NCI-H226 (cell line): ENCODE data around the gene CHD6.
A peak's percentile ranks its signal among the peaks of the same experiment; 100 is the strongest.

Source experiments
- DNase-seq: peaks from one replicate; pipeline ENCODE4 v3.0.0-alpha.2; 2015

The CHD6 gene

DNA sequence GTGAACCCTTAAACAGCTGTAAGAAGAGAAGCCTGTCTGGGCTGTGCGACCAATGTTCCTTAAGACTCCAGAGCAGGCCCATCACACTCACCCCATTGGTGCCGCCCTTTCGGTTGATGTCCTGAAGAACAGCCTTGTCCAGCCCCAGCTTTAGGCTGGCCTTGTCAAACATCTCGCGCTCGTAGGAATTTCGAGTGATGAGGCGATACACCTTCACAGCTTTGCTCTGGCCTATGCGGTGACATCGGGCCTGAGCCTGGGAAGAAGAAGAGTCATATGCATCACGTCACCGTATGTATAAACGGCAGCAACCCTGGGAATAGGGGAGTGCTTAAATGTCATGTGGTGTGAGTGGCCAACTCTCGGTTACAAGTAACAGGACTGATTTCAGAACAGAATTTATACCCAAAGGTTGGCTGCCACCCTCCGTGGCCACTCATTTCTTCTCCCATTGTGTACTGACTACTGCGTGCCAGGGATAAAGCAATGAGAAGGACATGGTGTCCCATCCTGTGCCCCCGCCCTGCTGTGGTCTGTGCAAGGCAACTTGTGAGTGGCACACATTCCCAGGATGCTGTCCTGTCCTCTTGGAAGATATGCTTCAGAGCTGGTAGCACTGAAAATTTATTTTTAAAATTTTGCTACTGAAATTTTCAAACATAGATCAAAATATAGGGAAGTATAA lies 160.9 kb downstream of the CHD6 start:
- no peak for DNase-seq

DNA sequence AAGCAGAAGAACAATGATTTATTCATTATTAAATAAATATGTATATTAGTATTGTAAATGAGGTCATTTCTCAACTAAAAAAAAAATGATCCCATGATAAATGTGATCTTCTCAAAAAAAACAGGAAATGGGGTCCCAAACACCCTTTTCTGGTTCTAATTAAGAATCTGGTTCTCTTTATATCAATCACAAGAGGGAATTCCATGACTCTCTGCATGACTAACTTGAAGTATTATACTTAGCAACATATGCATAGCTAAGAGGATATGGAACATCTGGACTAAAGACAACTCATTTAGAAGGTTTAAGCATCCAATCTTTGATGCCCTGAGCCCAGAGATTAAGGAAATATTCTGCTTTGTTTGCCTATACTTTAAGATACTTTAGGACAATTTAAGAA lies 161.8 kb downstream of the CHD6 start:
- DNase-seq: no peak

DNA sequence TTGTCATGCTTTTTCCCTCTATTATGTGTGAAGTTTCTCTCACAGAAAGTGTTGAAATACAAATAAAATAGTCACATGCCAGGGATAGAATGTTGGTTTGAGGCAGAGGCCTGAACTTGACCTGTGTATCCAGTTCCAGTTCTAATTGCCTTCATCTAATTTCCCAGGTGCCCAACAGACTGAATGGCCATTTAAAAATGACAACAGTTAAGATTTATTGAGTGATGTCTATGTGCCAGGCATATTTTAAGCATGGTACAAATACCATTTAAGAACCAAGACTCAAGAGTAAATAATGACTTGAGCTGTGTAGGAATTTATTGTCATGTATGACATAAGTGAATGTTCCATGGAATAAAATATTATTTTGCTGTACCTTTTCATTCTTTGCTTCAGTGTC lies 163.9 kb downstream of the CHD6 start:
- no peak for DNase-seq

DNA sequence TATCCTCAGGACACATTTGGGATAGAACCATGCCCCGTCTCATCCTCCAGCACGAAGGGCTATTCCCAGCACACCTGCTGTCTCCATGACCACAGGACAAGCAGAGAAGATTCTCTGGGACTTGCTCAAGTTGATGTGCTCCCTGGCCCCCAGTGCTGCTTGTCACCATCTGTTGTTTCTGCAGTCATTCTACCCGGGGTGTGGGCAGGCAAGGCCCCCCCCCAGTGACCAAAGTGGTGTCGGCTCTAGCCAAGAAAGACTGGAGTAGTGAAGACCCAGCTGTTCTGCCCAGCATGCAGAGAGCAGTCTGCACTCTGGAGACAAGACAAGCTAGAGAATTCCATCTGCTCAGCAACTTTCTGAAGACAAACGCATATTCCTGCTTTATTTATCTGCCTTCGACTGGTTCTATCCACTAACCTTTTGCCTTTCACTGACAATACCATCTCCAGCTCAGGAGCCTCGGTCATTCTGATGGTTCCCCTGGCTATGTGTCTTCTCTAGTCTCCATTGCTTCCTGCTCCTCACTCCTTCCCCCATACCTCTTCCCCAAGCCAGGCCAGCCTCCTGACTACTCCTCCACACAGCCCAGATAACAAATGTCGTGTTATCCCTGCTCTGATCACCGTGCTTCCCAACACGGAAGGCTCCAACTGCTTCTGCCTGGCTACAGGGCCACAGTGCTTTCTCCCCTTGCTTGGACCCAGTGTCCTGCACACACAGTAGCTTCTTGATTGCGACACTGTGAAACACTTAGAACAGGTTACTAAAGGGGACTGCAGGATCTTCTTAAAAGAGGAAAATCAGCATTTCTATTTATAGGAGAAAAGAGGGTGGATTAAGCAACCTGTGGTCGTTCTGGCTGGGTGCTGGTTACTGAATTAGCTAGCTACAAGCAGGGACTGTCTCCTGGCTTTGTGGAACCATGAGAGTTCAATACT lies 164.9 kb downstream of the CHD6 start:
- no peak for DNase-seq

DNA sequence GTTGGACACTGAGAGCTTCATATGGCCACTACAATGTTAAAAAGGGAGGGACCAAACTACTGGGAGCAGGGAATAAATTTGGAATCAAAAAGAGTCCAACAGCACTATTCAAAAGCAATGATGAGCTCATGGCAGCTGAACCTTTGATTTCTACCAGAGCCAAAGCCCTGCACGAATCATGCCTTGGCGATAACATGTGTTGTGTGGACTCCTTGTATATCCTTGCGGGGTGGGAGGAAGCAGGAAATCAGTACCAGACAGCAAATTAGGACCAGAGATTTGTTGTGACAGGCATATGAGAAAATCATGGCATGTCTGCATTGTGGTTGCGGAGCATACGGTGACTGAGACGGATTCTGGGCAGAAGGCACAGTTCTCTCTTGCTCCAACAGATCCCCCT lies 166.0 kb downstream of the CHD6 start:
- DNase-seq: no peak

DNA sequence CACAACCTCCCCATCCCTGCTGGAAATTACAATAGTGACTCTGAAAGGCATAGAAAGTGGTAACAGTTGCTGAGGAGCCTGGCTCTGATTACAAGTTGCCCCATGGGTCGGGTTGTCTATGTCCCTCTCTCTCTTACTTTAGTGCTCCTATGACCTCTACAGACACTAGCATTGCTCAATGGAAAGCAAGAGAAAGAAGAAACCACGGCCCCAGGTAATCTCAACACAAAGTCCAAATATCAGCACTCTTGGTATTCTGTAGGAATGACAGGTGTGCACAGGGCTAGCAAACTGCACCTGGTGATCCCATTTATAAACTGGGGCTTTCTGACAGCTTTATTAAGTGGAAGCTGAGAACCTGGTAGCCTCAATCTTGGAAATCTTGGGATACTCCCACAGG lies 171.2 kb downstream of the CHD6 start:
- DNase-seq: no peak

DNA sequence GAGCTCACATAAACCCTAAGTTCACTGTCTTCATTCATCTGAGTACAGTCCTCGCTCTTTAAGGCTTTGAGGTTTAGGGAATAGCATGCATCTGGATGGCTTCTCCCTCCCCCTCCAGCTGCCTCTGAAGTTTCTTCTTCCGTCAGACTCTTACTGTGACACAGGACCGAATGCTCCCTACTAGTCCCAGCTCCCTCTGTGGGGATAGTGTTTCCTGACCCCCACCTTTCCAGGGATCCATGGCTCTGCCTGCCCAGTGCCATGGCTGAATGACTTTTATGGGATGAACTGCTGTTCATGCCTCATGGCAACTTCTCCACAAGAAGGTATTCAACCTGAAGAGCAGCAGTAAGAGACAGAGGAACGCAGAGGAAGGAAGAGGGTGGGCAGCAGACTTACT lies 171.7 kb downstream of the CHD6 start:
- DNase-seq: no peak

DNA sequence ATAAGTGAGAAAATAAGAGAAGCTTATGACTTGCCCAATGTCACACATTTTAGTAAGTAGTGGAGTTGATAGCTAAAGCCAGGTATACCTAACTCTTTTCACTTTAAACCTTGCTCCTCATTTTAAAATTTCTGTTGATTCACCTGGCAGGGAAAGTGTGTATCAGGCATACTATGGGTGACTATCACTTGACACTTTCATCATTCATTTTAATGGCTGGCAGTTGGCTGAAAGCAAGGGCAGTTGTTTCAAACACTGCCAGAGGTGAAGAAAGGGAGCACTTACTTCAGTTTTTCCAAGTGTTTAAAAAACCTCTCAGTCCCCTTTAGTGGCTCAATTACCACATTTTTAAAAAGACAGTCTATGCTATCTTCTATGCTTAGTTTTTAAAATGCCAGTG lies 173.4 kb downstream of the CHD6 start:
- no peak for DNase-seq

DNA sequence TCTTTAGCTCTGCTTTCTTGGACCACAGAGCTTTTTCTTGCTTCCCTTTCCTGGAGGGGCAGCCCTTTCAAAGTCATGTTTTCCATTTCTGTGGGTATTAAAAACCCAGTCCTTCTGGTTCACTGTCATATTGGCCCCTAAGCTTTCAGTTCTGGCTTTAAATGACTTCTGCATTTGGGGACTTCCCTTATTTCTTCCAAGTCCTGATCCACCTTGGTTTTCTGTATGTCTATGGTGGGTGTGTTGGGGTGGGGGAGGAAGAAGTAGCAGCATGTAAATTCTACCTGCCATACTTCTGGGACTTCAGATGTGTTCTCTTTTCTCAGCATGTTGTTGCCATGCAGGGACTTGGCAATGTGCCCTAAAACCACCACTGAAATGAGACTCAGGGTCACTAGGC lies 174.5 kb downstream of the CHD6 start:
- no peak for DNase-seq

DNA sequence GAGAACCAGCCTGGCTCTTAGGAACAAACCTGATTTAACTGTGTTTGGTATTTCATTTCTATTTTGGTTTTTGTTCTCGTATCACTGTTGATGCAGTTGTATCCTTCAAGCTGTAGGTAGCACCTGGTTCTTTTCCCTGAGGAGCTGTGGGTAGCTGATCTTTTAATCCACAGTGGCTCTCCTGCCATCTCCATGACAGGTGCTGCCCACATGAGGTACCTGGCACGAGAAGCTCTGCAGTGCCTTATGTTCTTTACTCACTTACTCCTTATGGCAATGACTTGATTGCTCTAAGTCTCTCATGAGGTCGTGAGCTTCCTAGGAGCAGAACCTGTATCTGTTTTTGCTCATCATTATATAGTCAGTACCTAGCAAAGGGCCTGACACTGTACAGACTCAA lies 177.3 kb downstream of the CHD6 start:
- DNase-seq: no peak

DNA sequence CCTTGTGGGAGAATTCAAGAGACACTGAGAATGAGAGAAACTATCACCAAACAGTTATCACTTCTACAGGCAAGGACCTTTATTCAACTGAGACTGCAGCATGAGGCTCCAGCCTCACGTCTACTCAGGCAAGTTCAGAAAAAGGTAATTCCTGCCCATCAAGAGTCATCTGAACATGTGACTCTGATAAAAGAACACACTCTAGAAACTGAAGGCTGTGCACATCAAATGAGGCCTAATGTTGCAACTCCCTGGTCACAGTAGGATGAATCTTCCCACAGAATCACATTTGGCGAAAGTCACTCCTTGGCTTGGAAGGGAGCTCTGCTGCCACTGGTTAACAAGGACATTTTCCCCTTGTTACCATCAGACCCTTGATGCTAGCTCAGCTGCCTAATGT lies 180.3 kb downstream of the CHD6 start:
- no peak for DNase-seq

DNA sequence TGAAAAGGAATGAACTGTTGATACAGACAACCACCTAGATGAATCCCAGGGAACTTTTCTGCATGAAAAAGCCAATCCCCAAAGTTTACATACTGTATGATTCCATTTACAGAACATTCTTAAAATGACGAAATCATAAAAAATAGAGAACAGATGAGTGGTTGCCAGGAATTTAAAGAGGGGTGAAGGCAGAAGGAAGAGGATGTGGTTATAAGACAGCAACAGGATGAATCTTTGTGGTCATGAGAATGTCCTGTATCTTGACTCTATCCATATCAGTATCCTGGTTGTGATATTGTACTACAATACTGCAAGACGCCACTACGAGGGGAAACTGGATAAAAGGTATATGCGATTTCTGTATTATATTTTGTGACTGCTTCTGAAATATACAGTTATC lies 181.5 kb downstream of the CHD6 start:
- peak; percentile 61 for DNase-seq

DNA sequence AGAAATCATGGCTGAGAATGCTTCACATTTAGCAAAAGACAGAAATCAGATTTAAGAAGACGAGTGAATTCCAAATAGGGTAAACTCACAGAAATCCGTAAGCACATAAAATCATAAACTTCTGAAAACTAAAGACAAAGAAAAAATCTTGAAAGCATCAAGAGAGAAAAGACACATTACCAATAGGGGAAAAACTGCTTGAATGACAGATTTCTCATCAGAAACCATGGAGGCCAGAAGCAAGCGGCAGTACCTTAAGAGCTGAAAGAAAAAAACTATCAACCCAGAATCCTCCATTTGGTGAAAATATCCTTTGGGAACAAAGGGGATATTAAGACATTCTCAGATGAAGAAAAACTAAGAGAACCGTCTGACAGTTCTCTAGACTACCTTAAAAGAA lies 185.0 kb downstream of the CHD6 start:
- no peak for DNase-seq

DNA sequence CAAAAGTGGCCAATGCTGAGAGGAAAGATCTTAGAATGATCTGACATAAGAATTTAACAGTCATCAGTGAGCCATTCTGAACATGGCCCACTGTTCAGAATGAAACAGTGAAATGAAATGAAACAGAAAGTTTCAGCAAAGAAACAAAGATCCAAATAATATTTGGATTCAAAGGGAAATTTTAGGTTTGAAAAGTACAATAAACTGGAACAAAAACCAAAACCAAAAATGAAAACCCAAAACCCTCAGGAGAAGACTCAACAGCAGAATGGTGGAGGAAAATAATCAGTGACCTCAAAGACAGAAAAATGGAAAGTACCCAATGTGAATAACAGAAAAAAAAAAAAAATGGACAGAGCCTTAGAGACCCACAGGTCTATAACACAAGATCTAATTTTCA lies 185.4 kb downstream of the CHD6 start:
- no peak for DNase-seq

DNA sequence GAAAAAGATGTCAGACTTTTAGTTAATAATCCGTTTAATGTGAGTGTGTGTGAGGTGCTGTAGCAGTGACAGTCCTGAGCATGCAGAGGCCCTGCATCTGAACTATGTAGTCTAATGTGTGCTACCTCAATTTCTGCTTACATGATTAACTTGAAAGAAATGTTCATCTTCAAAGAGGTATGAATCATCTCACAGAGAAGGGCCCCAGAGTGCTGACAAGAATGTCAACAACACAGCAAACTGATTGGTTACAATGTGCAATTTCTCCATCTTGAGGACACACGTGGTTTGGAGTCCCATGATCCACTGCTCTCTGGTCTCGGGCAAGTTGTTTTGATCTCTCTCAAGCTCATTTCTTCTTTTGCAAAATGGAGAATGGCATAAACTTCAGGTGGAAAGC lies 189.9 kb downstream of the CHD6 start:
- DNase-seq: peak; percentile 48

DNA sequence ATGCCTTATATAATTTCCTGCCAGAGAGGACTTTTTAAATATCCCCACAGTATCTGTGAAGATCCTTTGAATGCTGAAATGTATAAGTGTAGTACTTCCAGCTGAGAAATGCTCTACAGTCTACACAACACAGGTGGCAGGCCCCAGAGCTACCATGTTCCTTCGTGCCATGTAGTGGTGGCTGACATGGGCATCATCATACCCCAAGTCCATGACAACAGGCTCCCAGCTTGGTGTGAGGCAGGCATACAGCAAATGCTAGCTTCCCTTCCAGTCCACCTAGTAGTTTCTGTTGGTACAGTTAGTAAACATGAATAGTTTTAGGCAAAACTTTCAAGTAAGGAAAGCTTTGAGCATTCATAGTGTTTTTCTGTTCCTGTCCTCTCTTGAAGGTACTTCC lies 190.3 kb downstream of the CHD6 start:
- no peak for DNase-seq

DNA sequence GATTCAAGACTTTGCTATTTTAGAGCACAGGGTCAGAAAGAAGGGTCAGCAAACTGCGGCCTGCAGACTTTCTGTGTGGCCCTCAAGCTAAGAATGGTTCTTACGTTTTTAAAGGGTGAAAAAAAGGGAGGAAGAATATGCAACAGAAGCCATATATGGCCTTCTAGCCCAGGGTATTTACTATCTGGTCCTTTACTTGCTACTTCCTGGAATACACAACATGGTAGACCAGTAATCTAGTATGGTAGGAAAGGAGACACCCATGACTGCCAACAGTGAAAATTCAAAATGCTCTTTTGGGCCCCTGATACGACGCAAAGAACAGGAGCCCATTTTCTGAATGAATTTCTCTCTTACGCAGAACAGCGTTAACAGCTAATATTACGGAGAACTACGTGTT lies 191.2 kb downstream of the CHD6 start:
- no peak for DNase-seq

DNA sequence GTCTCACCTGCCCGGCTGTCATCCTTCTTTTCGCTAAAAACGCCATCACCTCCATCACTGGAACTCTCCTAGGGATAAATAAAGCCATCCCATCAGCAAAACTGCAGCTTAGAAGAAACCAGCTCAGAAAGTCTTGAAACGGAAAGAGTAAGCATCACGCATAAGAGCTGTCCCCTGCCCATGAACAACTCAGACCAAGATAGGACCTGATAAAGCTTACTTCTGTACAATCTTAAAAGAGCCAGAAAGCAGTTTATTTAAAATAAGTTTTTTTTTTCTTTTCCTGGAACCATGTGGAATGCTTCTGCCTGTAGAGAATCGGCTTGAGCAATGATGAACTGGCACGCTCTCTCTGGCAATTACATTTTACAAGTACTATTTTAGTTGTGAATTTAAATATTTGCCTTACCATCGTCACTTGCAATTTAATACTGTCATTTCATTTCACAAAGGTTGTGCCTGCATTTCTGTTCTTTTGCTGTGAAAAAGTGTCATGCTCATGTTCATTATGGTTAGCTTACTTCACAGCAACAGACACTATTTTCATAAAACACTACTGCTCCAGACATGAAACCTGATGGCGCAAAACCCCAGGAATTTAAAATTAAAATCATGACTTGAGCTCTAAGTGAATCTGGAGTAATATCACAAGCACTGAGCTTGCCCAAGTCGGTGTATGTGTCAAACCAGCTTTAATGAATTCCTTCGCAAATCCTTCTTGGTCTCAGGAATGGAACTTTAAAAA lies 191.9 kb downstream of the CHD6 start:
- DNase-seq: no peak

DNA sequence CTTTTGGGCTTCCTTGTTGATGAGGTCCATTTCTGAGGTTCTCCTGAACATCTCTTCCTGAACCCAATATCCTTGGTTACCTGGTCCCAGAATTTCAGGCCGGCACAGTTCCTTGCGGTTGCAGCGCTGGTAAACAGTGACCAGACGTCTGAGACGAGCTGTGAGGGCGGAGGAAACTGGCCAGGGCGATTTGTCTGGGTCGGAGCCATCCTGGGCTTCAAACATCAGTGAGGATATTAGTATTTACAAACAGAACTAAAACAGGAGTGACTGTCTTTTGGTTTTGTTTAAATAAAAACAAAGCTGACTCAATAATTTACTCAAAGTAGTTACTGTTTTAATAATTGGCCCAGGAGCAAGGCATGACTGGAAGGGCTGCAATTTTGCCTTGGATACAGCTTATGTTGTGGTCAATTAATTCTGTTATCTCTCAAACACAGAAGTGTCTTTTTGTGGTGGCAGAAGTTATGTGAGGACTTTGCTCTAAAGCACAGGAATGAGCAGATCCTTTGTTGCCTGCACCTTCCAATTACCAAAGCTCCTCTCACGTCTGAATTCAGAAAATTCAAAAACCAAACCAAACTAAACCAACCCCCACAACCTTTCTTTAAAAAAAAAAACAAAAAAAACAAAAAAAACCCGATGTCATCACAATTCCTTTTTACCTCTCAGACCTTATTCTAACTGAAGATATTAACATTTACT lies 192.8 kb downstream of the CHD6 start:
- DNase-seq: no peak

DNA sequence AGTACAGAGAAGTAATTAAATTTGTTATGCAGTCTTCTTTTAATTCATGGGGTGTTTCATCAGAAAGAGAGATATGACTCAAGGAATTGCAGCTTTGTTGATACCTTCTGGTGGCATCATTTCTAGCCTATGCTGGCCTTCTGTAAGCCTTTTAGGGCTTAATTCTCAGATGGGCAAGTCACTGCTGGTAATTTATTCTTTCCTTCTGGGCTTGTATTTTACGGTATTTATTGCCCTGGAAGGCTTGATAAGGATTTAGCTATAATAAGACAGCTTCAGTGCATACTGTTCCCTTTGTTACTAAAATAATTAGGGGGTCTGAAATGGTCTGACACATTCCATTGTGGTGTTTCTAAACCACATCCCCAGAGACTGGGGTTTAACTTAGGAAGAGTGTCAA lies 193.6 kb downstream of the CHD6 start:
- no peak for DNase-seq

DNA sequence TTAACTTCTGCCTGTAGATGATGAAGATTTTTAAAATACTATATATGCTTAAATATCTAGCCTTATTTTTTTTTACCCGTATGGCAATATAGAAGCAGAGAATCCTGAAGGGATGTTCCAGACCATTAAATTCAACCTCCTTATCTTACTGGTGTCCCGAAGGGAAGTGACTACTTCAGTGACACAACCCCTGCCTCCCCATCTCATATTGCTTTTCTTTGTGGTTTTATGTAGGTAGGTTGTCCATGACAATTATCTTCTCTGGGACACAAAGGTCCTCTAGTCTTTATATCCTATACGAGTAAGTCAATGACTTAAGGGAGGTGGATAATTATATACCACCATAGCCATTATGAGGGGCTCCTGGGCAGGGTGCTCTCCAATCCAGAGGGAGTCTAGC lies 194.2 kb downstream of the CHD6 start:
- no peak for DNase-seq

DNA sequence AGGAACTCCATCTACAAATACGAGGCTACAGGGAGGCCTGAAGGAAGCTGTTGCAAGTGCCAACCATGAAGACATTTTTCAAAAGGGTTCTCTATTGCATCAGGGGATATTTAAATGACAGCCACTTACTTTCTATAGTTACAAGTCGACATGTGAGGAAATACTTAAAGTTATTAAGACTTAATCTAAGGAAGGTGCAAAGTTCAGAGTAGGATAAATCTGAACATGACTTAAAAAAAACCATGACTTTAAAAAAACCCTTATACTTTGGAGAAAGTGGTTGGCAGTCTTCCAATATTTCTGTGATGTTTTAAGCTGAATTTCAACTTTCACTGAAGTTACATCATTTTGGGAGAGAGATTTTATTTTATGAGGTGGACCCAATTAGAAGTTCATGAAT lies 195.2 kb downstream of the CHD6 start:
- no peak for DNase-seq

DNA sequence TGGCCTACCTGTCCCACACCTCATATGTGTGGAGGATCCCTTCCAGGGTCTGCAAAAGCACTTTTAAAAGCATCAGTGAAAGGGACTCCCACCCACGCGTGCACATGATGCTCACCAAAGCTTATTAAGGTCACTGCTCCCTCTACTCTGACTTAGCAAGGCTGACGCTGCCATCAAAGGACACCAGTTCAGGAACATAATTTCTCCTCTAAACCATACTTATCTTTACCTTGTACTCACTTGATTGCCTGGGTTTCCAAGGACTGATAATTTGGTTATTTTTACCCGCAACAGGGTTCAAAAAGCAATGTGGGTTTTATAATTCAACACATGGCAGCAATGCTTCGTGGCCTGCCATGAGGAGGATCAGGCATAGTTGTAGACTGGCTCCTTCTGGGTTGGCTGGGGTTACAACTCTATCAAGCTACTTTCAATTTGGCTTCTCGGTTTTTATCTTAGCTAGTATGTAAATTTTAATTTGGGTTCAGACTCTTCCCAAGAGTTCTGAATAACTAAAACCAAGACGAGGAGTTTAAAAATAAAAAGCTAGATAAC lies 199.4 kb downstream of the CHD6 start:
- DNase-seq: no peak
